ENCODE results near the gene CHADL.

Gene CHADL

DNA sequence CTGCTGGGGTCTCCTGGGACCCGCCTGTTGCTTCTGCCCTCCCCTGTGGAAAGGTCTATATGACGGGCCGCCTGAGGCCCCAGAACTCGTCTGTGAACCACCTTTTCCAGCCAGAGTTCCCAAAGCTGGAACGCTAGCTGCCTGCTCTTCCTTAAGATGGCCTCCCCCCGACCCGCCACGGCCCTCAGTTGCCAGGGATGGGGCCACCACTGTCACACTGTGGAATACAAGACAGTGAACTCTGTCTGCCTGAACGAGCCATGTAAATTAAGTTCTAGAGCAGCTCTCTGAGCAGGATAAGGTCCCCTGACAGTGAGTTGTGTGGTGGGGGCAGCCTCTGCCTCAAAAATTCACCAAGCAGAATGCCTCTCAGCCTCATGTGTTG, 10.3 kb downstream of the CHADL start:
- DNase-seq (ENCODE audit: low read depth in 4 of 4, low spot score in 1 of 4) = no peak

DNA sequence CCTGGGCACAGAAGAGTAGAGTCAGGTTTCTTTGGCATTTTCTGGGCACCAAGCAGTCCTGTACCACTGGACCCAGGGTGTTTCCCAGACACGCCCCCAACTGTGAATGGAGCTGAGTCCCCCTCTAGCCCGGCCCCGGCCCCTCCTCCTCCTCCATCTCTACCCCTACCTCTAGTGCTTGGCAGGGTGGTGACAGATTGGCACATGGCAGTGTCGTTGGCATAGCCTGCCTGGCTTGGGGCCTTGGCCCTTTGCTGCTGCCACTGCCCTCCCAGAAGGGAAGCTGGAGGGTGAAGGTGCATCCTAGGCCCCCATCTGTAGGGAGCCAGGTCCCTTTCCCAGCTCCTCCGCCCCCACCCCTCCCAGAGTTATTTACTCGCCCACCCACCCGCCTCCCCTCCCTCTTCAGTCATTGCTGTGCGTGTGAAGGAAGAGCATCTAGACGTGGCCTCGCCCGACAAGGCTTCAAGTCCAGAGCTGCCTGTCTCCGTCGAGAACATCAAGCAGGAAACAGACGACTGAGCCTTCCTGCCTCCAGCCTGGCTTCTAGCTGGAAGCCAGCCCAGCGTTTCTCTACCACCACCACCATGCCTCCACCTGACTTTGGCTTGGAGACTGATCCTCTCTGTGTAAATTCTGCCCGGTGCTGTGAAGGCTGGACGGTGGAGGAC, 10.9 kb downstream of the CHADL start:
- no peak for DNase-seq (ENCODE audit: low read depth in 4 of 4, low spot score in 1 of 4)

DNA sequence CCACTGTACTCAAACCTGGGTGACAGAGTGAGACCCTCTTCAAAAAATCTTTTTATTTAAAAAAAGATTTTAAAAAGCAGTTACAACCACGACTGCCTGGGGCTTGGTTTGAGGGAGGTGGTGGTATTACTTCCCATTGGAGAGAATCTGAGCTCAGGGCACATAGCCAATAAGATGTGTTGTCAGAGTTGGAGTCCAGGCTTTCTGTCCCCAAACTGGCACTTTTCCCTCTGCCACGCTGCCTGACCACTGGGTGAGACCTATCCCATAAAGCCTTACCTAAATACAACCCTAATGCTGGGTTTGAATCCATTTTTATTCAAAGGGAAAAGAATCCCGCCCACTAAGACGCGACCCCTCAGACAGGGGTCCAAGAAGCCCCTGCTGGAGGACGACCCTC, 11.5 kb downstream of the CHADL start:
- DNase-seq (ENCODE audit: low read depth in 4 of 4, low spot score in 1 of 4) = no peak

DNA sequence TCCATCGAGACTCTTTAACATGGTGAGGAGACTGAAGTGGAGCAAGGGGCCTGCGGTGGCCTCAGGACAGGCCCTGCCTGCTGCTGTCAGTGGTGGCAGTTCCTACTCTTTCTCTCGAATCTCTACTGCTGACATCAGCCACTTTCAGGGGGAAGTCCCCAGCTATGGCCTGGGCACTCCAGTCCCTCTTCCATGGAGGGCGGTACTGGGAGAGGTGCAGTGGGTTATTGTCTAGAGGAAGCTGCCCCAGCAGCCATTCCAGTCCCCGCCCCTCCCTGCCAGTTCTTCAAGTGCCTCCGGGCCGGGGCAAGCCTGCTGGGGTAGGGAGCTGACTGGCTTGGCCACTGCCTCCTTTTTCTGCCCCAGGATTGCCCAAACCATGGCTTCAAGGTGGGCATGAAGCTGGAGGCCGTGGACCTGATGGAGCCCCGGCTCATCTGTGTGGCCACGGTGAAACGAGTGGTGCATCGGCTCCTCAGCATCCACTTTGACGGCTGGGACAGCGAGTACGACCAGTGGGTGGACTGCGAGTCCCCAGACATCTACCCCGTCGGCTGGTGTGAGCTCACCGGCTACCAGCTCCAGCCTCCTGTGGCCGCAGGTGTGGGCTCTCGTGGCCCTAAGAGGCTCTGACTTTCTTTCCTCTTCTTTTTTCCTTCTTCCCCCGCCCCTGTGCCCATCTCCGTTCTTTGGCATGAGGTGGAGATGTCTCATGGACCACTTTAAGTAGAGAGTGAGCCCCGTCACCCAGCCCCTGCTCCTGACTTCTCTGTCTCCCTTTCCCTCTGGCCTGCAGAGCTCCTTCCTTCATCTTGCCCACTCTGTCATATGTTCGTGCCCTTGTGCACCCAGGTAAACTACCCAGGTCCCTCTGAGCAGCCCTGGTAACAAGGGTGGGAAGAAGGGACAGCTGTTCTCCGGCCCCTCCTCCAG, 13.7 kb downstream of the CHADL start:
- no peak for DNase-seq (ENCODE audit: low read depth in 4 of 4, low spot score in 1 of 4)

DNA sequence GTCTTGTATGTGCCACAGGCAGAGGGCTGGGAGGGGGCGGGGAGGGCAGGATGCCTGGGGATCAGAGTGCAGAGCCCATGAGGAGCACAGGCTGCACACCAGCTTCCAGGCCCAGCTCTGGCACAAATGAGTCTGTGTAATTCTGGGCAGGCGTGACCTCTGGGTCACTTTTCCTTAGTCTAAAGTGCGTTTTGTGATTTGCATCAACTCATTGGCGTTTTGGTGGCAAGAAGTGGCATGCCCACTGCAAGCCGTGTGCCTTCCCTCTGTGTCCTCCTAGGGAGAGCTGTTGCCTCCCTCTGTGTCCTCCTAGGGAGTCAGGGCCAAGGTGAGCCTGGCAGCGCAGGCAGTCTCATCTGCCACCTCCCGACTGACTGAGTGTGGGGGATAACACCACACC, 17.2 kb downstream of the CHADL start:
- DNase-seq (ENCODE audit: low read depth in 4 of 4, low spot score in 1 of 4) = no peak

DNA sequence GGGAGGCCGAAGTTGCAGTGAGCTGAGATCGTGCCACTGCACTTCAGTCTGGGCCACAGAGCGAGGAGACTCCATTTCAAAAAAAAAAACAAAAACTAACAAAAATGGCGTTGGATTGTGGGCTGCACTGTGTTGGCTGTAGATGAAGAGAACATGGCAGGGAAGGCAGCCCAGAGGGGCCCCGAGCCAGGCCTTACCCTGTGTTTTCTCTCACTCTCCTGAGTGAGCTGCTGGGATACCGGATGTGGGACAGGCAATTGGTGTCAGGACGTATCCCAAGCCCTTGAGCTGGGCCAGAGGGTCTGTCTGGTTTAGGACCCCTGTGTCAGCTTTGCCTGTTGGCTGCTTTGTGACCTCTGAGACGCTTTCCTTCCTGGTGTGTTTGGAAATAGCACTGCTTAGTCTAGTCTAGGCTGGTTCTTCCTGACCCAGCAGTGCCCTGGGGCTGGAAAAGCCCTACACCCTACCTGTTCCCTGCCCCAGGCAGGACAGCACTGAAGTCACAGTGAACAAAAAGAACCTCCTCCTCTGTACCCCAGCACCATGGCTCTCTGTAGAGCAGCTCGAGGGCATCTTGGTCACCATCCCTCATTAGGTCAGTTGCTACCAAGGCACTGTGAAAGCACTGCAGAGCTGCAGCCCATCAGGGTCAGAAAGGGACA, 17.8 kb downstream of the CHADL start:
- DNase-seq (ENCODE audit: low read depth in 4 of 4, low spot score in 1 of 4) = no peak

DNA sequence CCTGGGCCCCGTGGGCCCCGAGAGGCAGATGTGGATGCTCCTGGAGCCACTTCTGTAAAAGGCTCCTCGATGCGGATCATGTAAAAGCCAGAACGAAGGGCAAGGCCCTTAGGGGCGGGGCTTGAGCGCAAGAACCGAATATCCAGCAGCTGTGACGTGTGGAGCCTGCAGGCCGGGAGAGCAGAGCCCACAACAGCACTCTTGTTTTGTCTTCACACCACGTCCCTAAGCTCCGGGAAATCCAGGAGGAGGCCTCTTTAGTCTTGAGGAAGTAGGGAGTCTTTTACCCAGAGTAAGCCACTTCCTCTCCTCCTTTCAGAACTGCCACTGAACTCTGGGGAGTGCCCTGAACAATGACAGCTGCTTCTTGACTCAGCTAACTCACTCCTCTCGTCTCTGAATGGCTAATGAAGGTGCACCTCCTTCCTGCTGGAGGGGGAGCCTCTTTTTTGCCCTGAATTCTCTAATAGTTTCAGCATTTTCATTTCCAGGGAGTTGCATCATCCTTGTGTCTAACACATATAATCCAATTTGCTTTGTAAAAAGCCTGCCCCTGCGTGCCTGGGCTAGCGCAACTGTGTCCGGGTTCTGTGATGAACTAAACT, 23.1 kb downstream of the CHADL start:
- peak in 1 of 4 experiments; percentile 19 for DNase-seq (ENCODE audit: low read depth in 4 of 4, low spot score in 1 of 4)

DNA sequence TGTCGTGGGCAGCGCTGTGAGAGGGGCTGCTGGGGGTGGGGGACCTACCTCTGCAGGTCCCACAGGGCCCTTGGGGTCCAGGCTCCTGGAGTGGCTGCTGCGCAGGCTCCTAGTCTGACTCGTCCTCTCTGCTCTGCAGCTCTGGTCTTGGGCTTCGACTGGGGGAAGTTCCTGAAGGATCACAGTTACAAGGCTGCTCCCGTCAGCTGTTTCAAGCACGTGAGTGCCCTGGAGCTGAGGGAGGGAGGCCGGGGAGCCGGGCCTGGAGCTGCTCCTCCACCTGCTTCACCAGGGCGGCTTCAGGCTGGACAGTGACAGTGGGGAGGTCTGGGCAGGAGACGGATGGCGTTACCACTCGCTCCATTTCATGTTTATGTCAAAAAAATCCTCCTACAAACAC, 23.7 kb downstream of the CHADL start:
- no peak for DNase-seq (ENCODE audit: low read depth in 4 of 4, low spot score in 1 of 4)

DNA sequence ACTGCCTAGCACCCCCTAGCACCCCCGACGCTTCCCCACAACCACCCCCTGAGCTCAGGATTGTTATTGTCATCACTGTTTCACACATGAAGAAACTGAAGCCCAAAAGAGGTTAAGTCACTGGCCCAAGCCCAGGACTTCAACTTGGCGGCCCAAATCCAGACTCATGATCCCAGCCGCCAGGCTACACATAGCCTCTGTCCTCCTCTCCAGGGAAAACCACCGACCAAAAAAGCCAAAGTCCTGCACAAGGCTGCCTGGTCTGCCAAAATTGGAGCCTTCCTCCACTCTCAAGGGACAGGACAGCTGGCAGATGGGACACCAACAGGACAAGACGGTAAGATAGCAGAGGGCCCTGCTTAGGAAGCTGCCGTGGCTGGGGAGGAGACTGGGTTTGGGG, 24.8 kb downstream of the CHADL start:
- DNase-seq (ENCODE audit: low read depth in 4 of 4, low spot score in 1 of 4) = no peak

DNA sequence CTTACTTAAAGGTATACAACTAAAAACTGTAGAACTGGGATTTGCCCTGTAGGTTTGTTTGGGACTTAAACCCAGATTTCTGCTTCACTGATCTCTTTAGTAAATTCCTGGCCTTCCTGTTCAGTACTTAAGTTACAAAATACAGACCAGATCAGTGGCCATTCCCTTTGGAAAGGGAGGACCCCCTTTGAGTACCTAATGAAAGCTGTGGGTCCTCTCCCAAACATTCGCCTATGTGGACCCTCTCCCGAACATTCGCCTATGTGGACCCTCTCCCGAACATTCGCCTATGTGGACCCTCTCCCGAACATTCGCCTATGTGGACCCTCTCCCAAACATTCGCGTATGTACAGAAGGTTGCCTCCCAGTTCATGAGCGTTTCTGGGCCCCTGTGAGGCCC, 25.3 kb downstream of the CHADL start:
- no peak for DNase-seq (ENCODE audit: low read depth in 4 of 4, low spot score in 1 of 4)

DNA sequence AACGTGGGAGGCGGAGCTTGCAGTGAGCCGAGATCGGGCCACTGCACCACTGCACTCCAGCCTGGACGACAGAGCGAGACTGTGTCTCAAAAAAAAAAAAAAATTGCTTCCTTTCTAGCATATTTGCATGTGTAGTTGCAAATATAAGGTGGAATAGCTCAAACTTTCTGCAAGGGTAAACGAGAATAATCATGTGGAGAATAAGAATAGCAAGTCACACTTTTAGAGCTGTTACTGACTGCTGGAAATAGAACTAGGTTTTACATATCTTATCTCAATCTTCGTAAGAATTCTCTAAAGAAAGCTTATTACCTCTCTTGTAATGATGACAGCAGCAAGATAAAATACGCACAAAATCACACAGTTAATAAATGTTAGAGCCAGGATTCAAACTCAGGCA, 34.0 kb downstream of the CHADL start:
- DNase-seq (ENCODE audit: low read depth in 4 of 4, low spot score in 1 of 4) = no peak

DNA sequence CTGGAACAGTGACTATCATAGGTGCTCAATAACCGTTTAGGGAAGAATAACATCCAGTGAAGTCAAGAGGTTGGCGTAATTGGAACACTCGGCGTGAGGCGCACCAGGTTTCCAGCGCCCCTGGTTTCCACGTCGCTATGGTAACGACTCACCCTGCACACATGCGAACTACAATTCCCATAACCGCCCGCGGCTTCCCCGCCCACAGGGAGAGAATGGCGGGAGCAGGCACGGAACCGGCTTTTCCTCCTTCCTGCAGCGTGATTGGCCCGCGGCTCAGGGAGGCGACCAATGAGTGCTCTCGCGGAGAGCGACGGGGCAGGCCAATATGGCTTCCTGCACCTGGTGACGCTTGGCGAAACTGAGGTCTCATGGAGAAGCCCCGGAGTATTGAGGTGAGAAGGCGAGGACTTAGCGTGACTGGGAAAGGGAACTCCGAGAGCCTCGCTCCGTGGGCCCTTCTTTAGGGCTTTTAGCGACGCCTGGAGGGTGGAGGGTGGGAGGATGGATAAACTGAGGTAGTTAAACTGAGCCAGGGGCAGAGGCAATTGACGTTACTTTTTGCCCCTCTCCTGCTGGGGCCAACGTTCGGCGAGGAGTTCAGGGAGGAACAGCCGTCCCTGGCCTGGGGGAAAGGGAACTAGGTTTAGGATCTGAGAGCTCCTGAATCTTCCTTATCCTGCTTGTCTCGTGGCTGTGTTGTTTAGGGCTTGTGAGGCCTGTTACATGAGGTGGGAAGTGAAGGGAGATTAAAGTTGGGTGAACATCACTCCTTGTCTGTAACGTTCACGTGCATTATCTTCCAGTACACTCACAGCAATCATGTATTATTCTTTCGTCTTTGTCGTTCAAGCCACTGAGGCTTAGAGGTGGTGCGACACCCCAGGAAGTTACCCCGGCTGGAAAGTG, 35.5 kb downstream of the CHADL start, which contains the start of gene L3MBTL2:
L3MBTL2 (plus strand) TSS at position 321 of the 909 bp plus-strand sequence; CDS start at position 372, 51 bp downstream.
- peak; percentile 88 to 99 (median 98) for DNase-seq (ENCODE audit: low read depth in 4 of 4, low spot score in 1 of 4)

DNA sequence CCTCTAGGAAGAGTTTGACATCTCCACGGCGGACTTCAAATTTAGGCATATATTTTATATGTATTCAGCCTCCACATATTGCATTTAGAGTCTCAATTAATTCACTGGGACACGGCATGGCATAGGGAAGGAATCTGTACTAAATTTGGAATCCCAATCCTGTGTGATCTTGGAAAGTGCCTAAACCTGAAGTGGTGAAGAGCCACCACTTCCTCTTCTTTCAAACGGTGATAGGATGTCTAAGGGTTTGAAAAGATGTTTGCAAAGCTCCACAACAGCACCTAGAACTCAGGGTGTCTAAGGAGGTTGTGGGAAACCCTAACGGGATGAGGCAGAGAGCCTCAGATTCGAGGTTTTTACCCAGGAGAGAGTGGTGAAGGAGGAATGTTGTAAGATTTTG, 36.7 kb downstream of the CHADL start:
- DNase-seq (ENCODE audit: low read depth in 4 of 4, low spot score in 1 of 4) = no peak

DNA sequence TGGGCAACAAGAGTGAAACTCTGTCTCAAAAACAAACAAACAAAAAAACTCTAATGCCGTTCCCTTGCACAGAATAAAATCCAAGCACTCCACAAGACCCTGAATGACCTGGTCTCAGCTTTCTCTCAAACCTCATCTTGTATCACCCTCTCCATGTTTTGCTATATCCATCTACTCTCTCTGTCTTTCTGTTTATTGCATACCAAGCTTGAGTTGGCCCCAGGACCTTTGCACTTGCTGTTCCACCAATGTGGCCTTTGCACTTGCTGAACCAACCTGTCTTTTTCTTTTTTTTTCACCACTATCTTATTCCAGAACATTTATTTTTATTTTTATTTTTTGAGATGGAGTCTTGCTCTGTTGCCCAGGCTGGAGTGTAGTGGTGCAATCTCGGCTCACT, 37.6 kb downstream of the CHADL start:
- no peak for DNase-seq (ENCODE audit: low read depth in 4 of 4, low spot score in 1 of 4)

DNA sequence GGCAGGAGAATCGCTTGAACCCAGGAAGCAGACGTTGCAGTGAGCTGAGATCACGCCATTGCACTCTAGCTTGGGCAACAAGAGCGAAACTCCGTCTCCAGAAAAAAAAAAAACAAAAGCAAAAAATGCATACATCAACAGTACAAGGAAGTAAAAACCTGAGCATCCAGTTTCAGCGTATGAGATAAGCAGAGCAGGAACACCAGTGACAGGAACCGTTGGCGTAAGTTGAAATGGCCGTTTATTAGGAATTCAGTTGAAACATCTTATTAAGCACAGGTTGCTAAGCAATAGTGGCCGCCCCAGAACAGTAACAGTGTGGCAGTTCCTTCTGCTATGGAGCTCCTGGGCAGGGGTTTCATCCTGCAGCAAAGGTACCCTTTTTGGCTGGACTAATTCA, 39.6 kb downstream of the CHADL start:
- no peak for DNase-seq (ENCODE audit: low read depth in 4 of 4, low spot score in 1 of 4)

DNA sequence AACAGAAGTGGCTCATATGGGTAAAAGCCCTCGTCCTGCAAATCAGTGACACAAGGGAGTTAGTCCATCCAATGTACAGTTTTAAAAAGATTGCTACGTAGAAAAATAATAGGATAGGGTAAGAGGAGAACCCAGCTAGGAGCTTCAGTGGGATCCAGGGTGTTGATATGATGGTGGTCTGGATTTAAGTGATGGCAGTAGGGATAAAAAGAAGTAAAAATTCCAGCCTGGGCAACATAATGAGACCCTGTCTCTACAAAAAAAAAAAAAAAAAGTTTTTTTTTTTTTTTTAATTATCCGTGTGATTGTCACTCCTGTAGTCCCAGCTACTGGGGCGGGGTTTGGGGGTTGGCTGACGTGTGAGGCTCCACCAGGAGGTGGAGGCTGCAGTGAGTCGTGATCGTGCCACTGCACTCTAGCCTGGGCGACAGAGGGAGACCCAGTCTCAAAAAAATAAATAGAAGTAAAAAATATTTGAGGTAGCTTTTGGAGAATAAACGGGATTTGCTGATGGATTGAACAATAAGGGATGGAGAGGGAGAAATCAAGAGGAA, 42.6 kb downstream of the CHADL start:
- peak in 3 of 4 experiments; percentile 21 to 50 (median 47) for DNase-seq (ENCODE audit: low read depth in 4 of 4, low spot score in 1 of 4)

DNA sequence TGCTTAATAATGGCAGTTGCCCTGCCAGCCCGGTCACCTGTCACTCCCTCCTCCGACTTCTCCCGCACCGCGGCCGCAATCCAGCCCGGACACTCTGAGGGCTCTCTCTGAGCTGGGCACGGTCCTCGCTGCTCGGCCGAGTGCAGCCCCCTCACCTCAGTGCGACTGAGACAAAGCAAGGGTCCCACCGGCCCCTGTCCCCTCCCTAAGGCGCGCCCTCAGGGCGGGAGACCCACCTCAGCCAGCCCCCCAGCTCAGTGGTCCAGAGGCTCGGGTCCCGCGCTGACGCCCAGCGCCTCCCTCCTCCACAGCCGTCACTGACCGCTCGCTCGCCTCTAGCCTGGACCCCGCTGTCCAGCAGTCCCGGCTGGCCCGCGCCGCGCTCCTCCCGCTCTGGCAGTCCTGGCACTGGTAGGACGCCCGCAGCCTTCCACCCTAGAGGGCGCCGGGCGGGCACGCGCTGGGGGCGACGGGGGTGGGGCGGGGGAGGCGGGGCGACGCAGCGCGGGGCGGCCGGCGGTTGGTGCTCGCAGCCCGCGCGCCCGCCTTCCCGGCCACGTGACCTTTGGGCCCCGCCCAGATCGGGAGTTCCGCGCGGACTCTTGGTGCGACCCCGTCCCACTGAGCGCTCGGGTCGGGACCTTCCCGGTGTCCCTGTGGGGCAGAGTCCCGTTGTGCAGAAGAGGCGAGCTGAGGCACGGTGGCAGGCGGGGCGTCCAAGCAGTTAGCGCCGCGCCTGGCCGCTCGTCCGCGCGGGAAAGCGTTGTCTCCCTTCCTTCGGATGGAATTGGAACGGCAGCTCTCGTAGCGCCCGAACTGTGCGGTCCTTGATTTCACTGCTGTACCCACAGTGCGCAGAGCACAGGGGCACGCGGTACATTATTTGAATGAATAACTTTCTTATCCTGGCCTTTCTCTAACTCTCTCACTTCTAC, 43.4 kb downstream of the CHADL start:
- DNase-seq (ENCODE audit: low read depth in 4 of 4, low spot score in 1 of 4) = peak; percentile 59 to 75 (median 73)

DNA sequence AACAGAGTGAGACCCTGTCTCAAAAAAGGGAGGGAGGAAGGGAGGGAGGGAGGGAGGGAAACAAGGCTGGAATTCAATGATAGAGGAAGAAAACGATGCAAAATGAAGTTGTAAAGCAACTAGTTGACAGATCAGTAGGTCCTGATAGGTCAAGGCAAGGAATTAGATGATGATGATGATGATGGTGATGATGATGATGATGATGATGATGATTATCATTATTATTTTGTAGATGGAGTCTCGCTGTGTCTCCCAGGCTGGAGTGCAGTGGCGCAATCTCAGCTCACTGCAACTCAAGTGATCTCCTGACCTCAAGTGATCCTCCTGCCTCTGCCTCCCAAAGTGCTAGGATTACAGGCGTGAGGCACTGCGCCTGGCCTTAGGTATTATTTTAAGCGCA, 46.9 kb downstream of the CHADL start:
- no peak for DNase-seq (ENCODE audit: low read depth in 4 of 4, low spot score in 1 of 4)

DNA sequence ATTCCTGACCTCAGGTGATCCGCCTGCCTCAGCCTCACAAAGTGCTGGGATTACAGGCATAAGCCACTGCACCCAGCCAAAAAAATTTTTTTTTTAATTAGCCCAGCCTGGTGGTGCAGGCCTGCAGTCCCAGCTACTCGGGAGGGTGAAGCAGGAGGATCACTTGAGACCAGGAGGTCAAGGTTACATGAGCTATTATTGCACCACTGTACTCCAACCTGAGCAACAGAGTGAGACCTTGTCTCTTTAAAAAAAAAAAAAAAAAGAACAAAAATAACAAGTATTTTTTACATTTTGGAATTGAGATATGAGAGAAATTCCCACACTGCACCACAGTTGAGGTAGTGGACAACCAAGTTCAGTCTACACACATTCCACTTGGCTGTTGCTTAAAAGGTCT, 49.3 kb downstream of the CHADL start:
- DNase-seq (ENCODE audit: low read depth in 4 of 4, low spot score in 1 of 4) = no peak

All from stimulated activated CD4-positive, alpha-beta T cell treated with anti-CD3 and anti-CD28 coated beads, Interleukin-1b, Interleukin-23, amount 100 ng/mL, for 24 hours (primary cell).